GM19328 (cell line): ENCODE results near the gene HRK.
A peak's percentile ranks its signal among the peaks of the same experiment; 100 is the strongest.
"Not testable (repeated sequence)": the region's sequence is repeated elsewhere in the genome, so short reads cannot be mapped to it uniquely, and the experiment has no call there.

Experiments used
- ATAC-seq: cut with Tn5 transposase; IDR thresholded peaks from one replicate; pipeline ENCODE4 v1.9.1; 2021; ENCODE audit warnings: mild to moderate bottlenecking, moderate library complexity; ENCODE audit not compliant: unreplicated experiment

Gene HRK

DNA sequence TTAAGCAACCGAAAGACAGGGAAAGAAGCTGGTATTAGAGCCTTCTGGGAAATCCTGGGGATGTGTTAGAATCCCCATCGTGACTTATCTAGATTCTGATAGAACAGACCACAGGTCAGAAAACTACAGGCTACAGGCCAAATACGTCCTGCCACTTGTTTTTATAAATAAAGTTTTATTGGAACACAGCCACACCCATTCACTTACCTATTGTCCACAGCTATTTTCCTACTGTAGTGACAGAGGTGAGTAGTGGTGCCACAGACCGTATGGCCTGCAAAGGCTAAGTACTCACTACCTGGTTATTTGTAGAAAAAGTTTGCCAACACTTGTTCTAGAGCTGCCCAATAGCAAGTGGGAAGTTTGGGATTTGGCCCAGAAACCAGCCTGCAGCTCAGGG is 53.8 kb downstream of the HRK start:
- no peak for ATAC-seq

DNA sequence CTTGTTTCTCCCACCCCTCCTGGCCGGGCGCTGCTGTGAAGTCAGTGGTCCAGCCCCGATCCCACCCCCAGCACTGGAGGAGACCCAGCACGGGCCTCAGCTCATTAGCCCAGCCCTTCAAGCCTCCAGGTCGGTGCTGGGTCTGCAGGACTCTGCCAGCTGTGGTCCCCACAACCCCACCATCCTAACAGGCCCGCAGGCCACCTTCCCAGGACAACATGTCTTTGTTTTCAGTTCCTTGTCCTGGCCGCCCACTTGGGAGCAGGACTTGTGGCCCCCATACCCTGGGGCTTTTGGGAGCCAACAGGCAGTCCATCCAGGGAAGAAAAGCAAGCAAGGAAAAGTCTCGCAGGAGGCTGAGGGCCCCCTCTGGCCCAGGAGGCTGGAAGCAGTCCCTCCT is 60.0 kb downstream of the HRK start:
- no peak for ATAC-seq

DNA sequence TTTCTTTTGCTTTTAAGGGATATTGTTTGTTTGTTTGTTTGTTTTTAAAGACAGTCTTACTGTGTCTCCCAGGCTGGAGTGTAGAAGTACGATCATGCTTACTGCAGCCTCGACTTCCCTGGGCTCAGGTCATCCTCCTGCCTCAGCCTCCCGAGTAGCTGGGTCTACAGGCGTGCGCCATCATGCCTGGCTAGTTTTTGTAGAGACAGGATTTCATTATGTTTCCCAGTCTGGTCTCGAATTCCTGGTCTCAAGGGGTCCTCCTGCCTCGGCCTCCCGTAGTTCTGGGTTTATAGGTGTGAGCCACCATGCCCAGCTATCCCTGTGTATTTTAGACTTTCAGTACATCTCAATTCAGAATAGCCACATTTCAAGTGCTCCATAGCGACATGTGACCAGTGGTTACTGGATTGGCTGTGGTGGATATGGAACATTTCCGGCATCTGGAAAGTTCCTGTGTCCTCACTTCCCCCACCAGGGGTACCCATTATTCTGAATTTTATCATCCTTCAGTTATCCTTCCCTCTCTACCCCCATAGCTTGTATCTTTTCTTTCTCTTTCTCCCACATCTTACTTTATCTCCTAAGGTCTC is 61.1 kb downstream of the HRK start:
- no peak for ATAC-seq

DNA sequence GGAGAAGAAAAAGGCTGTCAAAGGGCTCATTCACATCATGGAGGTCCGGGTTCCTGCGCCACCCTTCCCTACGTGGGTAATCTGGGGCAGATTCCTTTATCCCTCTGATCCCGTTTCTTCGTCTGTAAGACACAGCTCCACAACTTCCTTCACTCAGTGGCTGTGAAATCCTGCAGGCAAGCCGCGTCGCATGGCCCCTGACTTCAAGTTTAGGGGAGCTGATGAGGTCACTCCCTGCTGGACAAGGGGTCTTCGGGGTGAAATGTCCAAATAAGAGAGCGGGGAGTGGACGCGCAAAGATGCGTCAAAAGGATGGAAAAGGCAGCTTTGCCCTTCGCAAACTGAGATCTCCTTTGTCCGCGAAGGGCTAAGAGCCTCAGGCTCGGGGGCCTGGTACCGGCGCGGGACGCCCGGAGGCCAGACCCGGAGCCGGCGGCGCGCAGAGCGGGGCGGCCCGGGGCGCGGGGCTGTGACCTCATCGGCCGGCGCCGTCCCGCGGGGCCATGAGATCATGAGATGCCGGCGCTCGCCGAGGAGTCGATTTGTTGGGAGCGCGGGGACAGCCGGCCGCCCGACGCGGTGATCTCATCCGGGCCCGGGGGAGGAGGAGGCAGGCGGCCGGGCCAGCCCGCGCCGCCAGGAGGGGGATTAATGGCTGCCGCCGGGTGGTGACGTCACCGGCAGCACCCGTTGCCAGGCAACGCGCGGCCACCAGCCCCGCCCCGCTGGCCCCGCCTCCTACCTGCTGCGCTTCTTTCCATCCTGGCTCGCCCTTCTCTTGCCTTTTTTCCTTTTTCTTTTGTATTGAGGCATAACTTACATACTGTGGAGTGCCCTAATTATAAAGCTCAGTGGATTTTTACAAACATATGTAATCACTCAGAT is 62.1 kb downstream of the HRK start:
- ATAC-seq = peak; percentile 76

DNA sequence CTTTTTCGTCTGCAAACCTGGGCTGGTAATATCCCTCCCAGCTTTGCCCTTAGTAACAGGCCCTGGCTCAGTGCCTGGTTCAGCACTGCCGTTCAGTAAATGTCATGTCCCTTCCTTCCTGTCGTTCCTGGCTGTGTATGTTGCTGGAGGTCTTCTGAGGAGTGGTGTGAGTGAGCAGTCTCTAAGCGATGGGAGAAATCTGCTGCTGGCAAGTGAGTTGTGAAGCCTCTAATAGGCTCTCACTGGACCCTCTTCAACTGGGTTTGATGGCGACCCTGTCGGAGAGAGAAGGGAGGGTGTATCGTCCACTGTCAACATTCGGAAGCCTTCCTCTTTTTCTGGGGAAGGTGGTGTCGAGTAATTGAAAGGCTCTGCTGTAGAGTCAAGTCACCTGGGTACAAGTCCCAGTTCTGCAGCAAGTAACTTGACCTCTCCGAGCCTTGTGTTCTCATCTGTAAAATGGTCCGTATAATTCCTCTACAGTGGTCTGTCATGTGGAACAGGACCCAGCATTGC is 62.8 kb downstream of the HRK start:
- ATAC-seq = no peak

DNA sequence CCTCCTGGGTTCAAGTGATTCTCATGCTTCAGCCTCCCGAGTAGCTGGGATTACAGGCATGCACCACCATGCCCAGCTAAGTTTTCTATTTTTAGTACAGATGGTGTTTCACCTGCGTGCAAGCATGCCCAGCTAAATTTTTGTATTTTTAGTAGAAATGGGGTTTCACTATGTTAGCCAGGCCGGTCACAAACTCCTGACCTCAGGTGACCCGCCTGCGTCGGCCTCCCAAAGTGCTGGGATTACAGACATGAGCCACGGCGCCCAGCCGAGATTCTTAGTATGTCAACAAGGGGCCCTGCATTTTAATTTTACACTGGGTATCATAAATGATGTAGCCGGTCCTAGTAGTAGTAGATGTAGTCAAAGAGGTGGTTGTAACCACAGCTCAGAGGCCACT is 66.5 kb downstream of the HRK start:
- ATAC-seq = not testable (repeated sequence)

DNA sequence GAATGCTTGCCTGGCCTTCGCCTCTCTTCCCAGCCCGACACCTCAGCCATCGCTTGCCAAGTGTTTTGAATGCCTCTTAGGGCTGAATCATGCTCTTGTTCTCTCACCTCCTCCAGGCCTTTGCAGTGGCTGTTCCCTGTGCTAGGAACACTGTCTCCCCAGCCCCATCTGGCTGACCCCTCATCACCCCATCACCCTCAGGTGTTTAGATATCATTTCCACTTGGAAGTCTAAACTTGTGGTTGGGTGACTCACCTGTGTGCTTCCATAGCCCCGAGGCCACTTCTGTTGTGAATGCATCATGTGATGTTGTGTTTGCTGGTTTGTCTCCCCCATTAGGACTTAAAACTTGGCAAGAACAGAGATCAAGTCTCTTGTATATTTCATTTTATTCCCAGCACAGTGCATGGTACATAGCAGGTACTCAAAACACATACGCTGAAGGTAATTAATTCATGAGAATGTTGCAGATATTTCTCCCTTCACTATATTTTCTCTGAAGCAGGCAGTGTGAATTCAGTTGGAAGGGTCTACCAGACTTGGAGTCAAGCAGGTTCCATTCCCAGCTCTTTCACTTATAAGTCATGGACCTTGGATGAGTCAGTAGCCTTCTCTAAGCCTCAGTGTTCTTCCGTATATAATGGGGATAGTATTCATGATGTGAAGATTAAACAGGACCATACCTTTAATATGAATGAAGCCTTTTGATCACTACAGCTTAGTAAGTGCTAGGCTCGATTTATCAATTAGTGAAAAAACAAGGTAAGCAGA is 67.8 kb downstream of the HRK start:
- no peak for ATAC-seq

DNA sequence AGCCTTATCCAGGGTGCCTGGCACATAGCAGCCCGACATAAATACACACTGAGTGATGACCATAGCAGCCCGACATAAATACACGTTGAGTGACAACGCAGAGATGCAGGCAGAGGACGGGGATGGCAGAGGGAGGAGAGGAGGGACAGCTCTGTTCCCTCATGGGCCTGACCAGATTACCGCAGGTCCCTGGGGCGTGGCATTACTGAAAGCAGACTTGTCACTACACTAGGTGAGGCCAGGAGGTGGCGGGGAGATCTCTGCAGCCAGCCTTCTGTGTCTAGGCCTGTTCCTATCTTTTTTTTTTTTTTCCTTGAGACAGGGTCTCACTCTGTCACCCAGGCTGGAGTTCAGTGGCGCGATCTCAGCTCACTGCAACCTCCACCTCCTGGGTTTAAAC is 69.0 kb downstream of the HRK start:
- ATAC-seq = no peak

DNA sequence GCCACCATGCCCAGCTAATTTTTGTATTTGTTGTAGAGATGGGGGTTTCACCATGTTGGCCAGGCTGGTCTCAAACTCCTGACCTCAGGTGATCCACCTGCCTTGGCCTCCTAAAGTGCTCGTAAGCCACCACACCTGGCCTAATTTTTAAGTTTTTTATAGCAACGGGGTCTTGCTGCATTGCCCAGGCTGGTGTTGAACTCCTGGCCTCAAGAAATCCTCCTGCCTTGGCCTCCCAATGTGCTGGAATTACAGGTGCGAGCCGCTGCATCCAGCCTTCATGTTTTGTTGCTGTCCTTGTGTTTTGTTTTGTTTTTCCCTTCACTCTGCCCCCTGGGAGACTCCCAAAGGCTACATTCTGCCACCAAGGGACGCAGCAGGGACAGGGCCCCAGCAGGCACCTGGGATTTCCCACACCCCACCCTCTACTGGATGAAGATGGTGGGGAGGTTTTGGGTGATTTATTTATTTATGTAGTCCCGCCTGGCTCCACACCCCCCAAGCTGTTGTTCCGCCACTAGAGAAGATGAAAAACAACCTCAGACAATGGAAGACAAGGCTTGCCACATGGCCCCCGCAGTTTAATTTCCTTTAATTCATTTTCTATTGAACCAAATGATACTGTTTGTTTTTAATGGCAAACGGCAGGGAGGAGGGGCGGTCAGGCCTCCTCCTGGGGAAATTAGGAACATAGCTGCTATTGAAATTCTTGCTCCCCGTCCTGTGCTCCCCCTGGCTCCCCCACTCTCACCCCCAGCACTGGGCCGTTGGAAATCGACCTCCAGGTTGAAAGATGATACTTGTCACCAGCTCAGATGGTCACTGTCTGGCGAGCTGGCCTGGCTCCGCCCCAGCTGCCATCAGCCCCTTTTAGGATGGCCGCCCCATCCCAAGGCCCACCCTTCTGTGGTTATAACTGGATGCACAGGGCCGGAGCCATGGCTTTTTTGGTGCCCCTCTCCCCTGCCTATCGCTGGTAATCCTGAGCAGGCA is 72.8 kb downstream of the HRK start:
- no peak for ATAC-seq

DNA sequence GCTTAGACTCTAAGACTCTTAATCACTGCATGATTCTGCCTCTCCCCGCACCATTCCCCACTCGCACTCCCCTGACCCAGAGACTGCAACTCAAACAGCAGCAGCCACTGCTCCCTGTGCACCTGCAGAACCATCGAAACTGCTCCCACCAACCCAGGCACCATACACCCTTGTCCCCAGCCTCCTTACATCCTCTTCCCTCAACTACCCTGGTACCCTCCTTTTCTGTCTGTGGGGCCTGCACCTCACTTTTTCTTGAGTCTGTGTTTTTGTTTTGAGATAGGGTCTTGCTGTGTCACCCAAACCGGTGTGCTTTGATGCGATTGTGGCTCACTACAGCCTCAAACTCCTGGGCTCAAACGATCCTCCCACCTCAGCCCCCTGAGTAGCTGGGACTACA is 73.7 kb downstream of the HRK start:
- no peak for ATAC-seq

DNA sequence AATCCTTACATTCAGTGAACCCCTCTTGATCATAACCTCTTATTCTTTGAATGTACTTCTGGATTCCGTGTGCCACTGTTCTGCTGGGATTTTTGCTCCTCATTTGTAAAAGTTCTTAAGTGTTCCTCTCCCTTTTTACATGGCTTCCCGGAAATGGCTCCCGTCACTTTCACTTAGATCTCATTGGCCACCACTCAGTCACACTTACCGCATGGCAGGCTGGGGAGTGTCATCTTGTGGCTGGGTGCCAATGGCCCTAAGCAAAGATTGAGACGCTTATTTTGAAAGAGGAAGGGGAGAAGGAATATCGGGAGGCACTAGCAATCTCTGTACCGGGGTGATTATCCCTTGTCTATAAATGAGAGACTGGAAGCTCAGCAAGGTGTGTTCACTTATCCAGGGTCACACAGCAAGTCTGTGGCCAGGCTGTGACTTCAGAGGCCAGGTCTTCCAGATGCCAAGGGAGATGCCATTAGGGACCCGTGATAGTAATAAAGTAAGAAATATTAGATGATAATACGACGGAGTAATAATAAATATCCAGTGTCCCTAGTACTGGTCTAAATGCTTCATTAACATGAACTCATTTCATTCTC is 74.3 kb downstream of the HRK start:
- ATAC-seq = no peak
